Caco-2 (cell line): Measurements from ENCODE around the gene HK2. TPM values are rescaled to one million over a fixed set of nuclear protein-coding genes. Genes with fewer than 3 reads are reported as not detected.

ENCODE experiments used
- BruUV-seq: library from RNA; stranded (reverse); fragments of 400-500 nt; replicated peaks from 2 replicates; lab custom pipeline; 2021; lab: Mats Ljungman, UMichigan
- CTCF ChIA-PET: fragments of 300-600 bp; sonication (Branson Sonifier 250); formaldehyde crosslinking; loops from one replicate; lab custom pipeline; 2022; ENCODE audit warnings: antibody characterized with exemption; lab: Charles Lee
- POLR2A ChIA-PET: fragments of 300-600 bp; sonication (Branson Sonifier 250); formaldehyde crosslinking; loops from one replicate; lab custom pipeline; 2022; ENCODE audit warnings: antibody characterized with exemption; lab: Charles Lee
- DNase-seq, 2 experiments: peaks; one replicate each; pipeline versions ENCODE4 v3.0.0 to v3.0.0-alpha.2; 2020 to 2022
- H3K27me3 ChIP-seq: replicated peaks from 2 replicates; pipeline ENCODE4 v1.6.0; 2011; ENCODE audit warnings: low read length; ENCODE audit not compliant: control insufficient read depth, insufficient read depth
- H3K36me3 ChIP-seq: 2 replicates; pipeline ENCODE4 v1.5.1; 2011; ENCODE audit warnings: low read length; ENCODE audit not compliant: control insufficient read depth, insufficient read depth
- H3K4me1 ChIP-seq: fragments of 250-450 bp; sonication (Bioruptor Pico); 2 replicates; pipeline ENCODE4 v1.5.1; 2020; ENCODE audit warnings: mild to moderate bottlenecking
- H3K4me3 ChIP-seq: 2 replicates; pipeline ENCODE4 v1.5.1; 2011; ENCODE audit warnings: low read depth, mild to moderate bottlenecking, control low read depth, low read length
- H3K9me3 ChIP-seq: fragments of 250-450 bp; sonication (Bioruptor Pico); 2 replicates; pipeline ENCODE4 v1.5.1; 2020; ENCODE audit warnings: mild to moderate bottlenecking, moderate library complexity
- H3K27ac Mint-ChIP-seq: one replicate; pipeline ENCODE4 v1.8.0; 2022; ENCODE audit warnings: mixed read lengths; ENCODE audit not compliant: unreplicated experiment
- H3K27me3 Mint-ChIP-seq: one replicate; pipeline ENCODE4 v1.8.0; 2022; ENCODE audit warnings: mixed read lengths; ENCODE audit not compliant: insufficient read depth, unreplicated experiment
- H3K36me3 Mint-ChIP-seq: one replicate; pipeline ENCODE4 v1.8.0; 2022; ENCODE audit warnings: mild to moderate bottlenecking, mixed read lengths; ENCODE audit not compliant: insufficient read depth, unreplicated experiment
- H3K4me1 Mint-ChIP-seq: one replicate; pipeline ENCODE4 v1.8.0; 2022; ENCODE audit warnings: low read depth, mixed read lengths; ENCODE audit not compliant: unreplicated experiment
- H3K4me3 Mint-ChIP-seq: one replicate; pipeline ENCODE4 v1.8.0; 2022; ENCODE audit warnings: mild to moderate bottlenecking, moderate library complexity, mixed read lengths; ENCODE audit not compliant: unreplicated experiment
- H3K9me3 Mint-ChIP-seq: one replicate; pipeline ENCODE4 v1.8.0; 2022; ENCODE audit warnings: mixed read lengths; ENCODE audit not compliant: unreplicated experiment
- intact Hi-C: fragments of 100-400 bp; cut with micrococcal nuclease; formaldehyde crosslinking; loops from one replicate; pipeline ENCODE4 v1.10.0; 2022; ENCODE audit not compliant: unreplicated experiment
- total RNA-seq: library from RNA; stranded (reverse); gene quantifications from 2 replicates; pipeline ENCODE4 v1.2.3, GENCODE V29; 2022
- TF ChIP-seq, protein P1 (sequence below), 2 experiments: fragments of 200-600 bp in 1 of 2; IDR thresholded peaks; 1 replicate in 1 of 2; 2 replicates in 1 of 2; pipeline versions ENCODE4 v1.5.1 to v1.8.0; 2011 to 2022; ENCODE audit warnings: antibody characterized with exemption in 1 of 2, control low read depth in 1 of 2, inconsistent platforms in 1 of 2, low read depth in 1 of 2, low read length in 1 of 2, mild to moderate bottlenecking in 1 of 2, moderate library complexity in 1 of 2; ENCODE audit not compliant: insufficient read depth in 1 of 2, severe bottlenecking in 1 of 2, unreplicated experiment in 1 of 2

Gene HK2
- total RNA-seq, 1 experiment from 2014 or later, result 19.9 TPM

DNA sequence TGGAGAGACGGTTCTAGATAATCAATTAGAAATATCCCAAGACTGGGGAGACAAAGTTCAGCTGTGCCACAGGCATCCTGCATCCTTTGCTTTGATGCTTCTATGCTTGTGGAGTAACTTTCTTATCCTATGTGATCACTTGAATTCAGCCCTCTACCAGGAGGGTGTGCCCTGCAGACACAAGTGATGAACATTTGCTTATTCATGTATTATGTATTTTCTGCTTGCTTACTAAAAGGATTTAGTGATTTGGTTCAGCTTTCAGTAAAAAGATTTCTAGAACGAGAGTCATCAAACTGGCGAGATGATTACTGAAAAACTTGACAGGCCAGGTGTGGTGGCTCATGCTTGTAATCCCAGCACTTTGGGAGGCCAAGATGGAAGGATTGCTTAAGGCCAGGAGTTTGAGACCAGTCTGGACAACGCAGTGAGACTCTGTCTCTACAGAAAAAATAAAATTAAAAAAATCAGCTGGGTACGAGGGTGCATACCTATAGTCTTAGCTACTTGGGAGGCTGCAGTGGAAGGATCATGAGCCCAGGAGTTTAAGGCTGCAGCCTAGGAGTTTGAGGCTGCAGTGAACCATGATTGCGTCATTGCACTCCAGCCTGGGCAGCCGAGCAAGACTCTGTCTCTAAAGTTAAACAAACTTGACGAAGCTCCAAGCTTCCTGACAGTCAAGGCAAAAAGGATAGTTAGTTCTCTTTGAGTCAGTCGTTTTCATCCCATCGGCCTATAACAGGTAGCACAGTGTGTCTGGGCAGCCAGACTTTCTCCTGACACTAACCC, 13.3 kb downstream of the HK2 start:
- Histone ChIP-seq H3K4me3 (no peak overlapping the region), H3K27me3 (no peaks in the 10 kb centered on the region), H3K9me3 (no peaks in the 10 kb centered on the region), H3K4me1 (peaks cover 74% of the 10 kb centered on the region), H3K36me3 (no peaks in the 10 kb centered on the region)
- H3K4me3 Mint-ChIP-seq, result no peak overlapping the region
- TF ChIP-seq, protein P1, sequence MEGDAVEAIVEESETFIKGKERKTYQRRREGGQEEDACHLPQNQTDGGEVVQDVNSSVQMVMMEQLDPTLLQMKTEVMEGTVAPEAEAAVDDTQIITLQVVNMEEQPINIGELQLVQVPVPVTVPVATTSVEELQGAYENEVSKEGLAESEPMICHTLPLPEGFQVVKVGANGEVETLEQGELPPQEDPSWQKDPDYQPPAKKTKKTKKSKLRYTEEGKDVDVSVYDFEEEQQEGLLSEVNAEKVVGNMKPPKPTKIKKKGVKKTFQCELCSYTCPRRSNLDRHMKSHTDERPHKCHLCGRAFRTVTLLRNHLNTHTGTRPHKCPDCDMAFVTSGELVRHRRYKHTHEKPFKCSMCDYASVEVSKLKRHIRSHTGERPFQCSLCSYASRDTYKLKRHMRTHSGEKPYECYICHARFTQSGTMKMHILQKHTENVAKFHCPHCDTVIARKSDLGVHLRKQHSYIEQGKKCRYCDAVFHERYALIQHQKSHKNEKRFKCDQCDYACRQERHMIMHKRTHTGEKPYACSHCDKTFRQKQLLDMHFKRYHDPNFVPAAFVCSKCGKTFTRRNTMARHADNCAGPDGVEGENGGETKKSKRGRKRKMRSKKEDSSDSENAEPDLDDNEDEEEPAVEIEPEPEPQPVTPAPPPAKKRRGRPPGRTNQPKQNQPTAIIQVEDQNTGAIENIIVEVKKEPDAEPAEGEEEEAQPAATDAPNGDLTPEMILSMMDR (IDR thresholded peaks at IDR 0.05; ENCODE audit: insufficient read depth in 1 of 2, low read depth in 1 of 2, low read length in 1 of 2, severe bottlenecking in 1 of 2, unreplicated experiment in 1 of 2), result no peak
- intact Hi-C loops, result no loop called here
- ChIA-PET CTCF (interaction anchor here (0.6 kb wide), 1 partner anchor 40 kb away, joined by 3 read pairs; no protein-coding TSS in a partner anchor), POLR2A (no interaction called here)
- H3K4me1 Mint-ChIP-seq, result peaks cover 54% of the 10 kb centered on the region
- DNase-seq, result no peak
- no peak overlapping the region for H3K27ac Mint-ChIP-seq
- no peaks in the 10 kb centered on the region for H3K27me3 Mint-ChIP-seq
- no peaks in the 10 kb centered on the region for H3K9me3 Mint-ChIP-seq
- peaks cover 6% of the 10 kb centered on the region for H3K36me3 Mint-ChIP-seq
- no TSS peak for BruUV-seq

DNA sequence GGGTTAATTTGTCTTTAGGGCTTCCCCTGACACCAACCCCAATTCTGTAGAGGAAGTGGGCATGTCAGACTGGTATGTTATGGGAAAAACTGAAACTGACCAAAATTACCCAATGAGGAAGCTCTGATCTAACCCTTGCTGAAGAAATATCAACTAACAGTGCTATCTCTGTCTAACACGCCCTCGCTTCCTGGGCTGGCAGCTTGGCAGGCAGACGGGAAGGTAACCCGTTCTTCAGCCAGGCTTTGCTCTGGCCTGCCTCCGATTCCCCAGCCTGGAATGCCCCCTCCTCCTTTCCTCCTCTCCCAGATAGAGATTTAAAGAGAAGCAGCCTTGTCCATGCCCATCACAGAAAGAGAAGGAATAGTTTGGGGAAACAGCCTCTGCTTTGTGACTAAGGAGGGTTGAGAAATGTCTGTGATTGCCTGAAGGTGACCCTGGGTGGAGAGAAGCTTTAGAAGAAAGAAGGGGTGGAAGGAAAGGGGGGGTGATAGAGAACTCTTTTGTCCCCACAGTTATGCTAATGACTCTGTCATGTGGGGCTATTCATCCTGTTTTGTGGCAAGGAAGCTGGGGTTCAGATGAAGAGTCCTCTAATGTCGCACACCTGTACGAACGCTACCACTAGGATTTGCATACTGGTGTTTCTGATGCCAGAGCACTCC, 15.4 kb downstream of the HK2 start:
- TF ChIP-seq, protein P1 (IDR thresholded peaks at IDR 0.05; ENCODE audit: insufficient read depth in 1 of 2, low read depth in 1 of 2, low read length in 1 of 2, severe bottlenecking in 1 of 2, unreplicated experiment in 1 of 2), result no peak
- intact Hi-C loops, result loop anchor here (1.0 kb wide), 1 partner anchor 11 kb away; no protein-coding TSS in a partner anchor
- ChIA-PET POLR2A (no interaction called here), CTCF (no interaction called here)
- no peak for DNase-seq
- Histone ChIP-seq H3K4me3 (no peak overlapping the region), H3K27me3 (no peaks in the 10 kb centered on the region), H3K36me3 (0 out of 2 replicates have a peak, but pooled peaks cover under 1% of the 10 kb centered on the region), H3K9me3 (no peaks in the 10 kb centered on the region), H3K4me1 (peaks cover 56% of the 10 kb centered on the region)
- H3K27me3 Mint-ChIP-seq, result no peaks in the 10 kb centered on the region
- H3K27ac Mint-ChIP-seq, result no peak overlapping the region
- BruUV-seq, result no TSS peak
- no peaks in the 10 kb centered on the region for H3K9me3 Mint-ChIP-seq
- no peaks in the 10 kb centered on the region for H3K36me3 Mint-ChIP-seq
- H3K4me3 Mint-ChIP-seq, result no peak overlapping the region
- peaks cover 50% of the 10 kb centered on the region for H3K4me1 Mint-ChIP-seq

DNA sequence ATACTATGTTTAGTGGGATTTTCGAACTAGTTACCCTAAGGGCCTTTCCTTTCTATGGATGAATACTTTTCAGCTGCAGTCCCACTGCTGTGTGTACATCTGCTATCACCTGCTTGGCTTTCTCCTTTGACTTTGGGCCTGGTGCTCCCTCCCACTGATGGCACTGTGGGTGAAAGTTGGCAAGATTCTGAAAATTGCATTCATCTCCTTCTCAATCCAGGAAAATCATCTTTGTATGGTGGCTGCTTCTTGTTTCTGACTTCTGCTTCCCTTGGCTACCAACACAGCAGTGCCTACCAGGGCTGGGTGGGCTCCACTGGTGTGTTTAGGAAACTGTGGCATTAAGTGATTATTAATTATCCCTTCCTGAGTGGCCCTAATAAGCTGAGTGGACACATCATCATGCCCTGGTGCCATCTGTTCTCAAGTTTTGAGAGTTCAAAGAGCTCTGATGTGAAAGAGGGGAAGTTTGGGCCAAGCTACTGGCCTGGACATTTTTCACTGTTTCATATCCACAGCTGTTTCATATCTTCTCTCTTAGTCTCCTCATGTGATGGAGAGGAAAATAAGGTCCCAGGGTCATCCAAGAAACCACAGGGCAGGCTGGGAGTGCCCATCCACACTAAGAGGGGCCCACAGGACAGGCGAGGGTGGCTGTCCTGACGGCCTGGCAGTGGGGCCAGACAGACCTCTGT, 16.7 kb downstream of the HK2 start:
- intact Hi-C loops, result loop anchor here (1.0 to 2.0 kb wide), 4 partner anchors 7 to 38 kb away; partner anchors contain the start of gene HK2
- no peak overlapping the region for H3K4me3 ChIP-seq
- H3K27ac Mint-ChIP-seq, result peak overlapping the region; percentile 71
- no peaks in the 10 kb centered on the region for H3K27me3 Mint-ChIP-seq
- no peaks in the 10 kb centered on the region for H3K9me3 ChIP-seq
- ChIA-PET CTCF (interaction anchor here (0.6 to 0.8 kb wide), 2 partner anchors 9 to 15 kb away, joined by 3 read pairs; no protein-coding TSS in a partner anchor), POLR2A (no interaction called here)
- no peaks in the 10 kb centered on the region for H3K27me3 ChIP-seq
- DNase-seq, result no peak
- TF ChIP-seq, protein P1 (IDR thresholded peaks at IDR 0.05; ENCODE audit: insufficient read depth in 1 of 2, low read depth in 1 of 2, low read length in 1 of 2, severe bottlenecking in 1 of 2, unreplicated experiment in 1 of 2), result no peak
- H3K36me3 Mint-ChIP-seq, result peaks cover 2% of the 10 kb centered on the region
- H3K4me3 Mint-ChIP-seq, result peak overlapping the region; percentile 52
- H3K36me3 ChIP-seq, result peaks cover 4% of the 10 kb centered on the region; the same call in 1 of the 2 replicates
- peaks cover 51% of the 10 kb centered on the region for H3K4me1 ChIP-seq
- H3K9me3 Mint-ChIP-seq, result no peaks in the 10 kb centered on the region
- peaks cover 44% of the 10 kb centered on the region for H3K4me1 Mint-ChIP-seq
- BruUV-seq, result no TSS peak
